Endodermal cell (in vitro differentiated cells): ENCODE measurements around the gene PPFIA2. TPM values are rescaled to one million over a fixed set of nuclear protein-coding genes. Genes with fewer than 3 reads are reported as not detected.

ENCODE experiments used
- DNase-seq: peaks from one replicate; pipeline ENCODE4 v3.0.0-alpha.2; 2017
- H3K27ac ChIP-seq: 2 replicates; pipeline ENCODE4 v1.5.1; 2013; ENCODE audit warnings: mild to moderate bottlenecking, low read depth, low read length, moderate library complexity
- H3K27me3 ChIP-seq: 2 replicates; pipeline ENCODE4 v1.6.1; 2013; ENCODE audit warnings: mild to moderate bottlenecking, low read length, moderate library complexity; ENCODE audit not compliant: insufficient read depth, control insufficient read depth, poor library complexity, severe bottlenecking
- H3K36me3 ChIP-seq: 2 replicates; pipeline ENCODE4 v1.7.0; 2013; ENCODE audit warnings: mild to moderate bottlenecking, low read length, moderate library complexity; ENCODE audit not compliant: control insufficient read depth, insufficient read depth
- H3K4me1 ChIP-seq: one replicate; pipeline ENCODE4 v1.7.0; 2013; ENCODE audit warnings: low read length; ENCODE audit not compliant: control insufficient read depth, insufficient read depth
- H3K4me3 ChIP-seq: 2 replicates; pipeline ENCODE4 v1.5.1; 2013; ENCODE audit warnings: mild to moderate bottlenecking, low read length, moderate library complexity
- H3K9ac ChIP-seq: 2 replicates; pipeline ENCODE4 v1.6.1; 2013; ENCODE audit warnings: mild to moderate bottlenecking, low read length, moderate library complexity; ENCODE audit not compliant: poor library complexity, severe bottlenecking; ENCODE audit errors: extremely low read depth
- H3K9me3 ChIP-seq: 2 replicates; pipeline ENCODE4 v1.6.1; 2013; ENCODE audit warnings: mild to moderate bottlenecking, low read length, moderate library complexity; ENCODE audit not compliant: control insufficient read depth
- H3K27ac Mint-ChIP-seq: 2 replicates; pipeline ENCODE4 v1.8.0; 2020; ENCODE audit warnings: mixed read lengths
- H3K27me3 Mint-ChIP-seq: 2 replicates; pipeline ENCODE4 v1.8.0; 2021; ENCODE audit warnings: mild to moderate bottlenecking, mixed read lengths; ENCODE audit not compliant: insufficient read depth
- H3K36me3 Mint-ChIP-seq: 2 replicates; pipeline ENCODE4 v1.8.0; 2020; ENCODE audit warnings: low read depth, mixed read lengths
- H3K4me1 Mint-ChIP-seq: 2 replicates; pipeline ENCODE4 v1.8.0; 2020; ENCODE audit warnings: mixed read lengths
- H3K4me3 Mint-ChIP-seq: 2 replicates; pipeline ENCODE4 v1.8.0; 2020; ENCODE audit warnings: mild to moderate bottlenecking, moderate library complexity, mixed read lengths
- H3K9me3 Mint-ChIP-seq: 2 replicates; pipeline ENCODE4 v1.8.0; 2020; ENCODE audit warnings: mild to moderate bottlenecking, mixed read lengths
- WGBS, 2 experiments: methylation state at CpG; one replicate each; pipeline versions ENCODE4 v1.1.5 to v1.1.7; 2013; ENCODE audit warnings: missing lambda C conversion rate in 2 of 2, mixed read lengths in 1 of 2; ENCODE audit not compliant: insufficient coverage in 1 of 2, insufficient read length in 1 of 2; 5-methylcytosine and 5-hydroxymethylcytosine counted together
- total RNA-seq, 2 donors: library from RNA; stranded (reverse); fragmentation: NEBNext Ultra II Directional in 1 of 2; extraction: Animal tissue kit (Norgen Biotek cat#: 25700) in 1 of 2; gene quantifications; 2 replicates in 1 of 2; 3 replicates in 1 of 2; pipeline ENCODE4 v1.2.1, GENCODE V29; 2021
- TF ChIP-seq, protein P1 (sequence below): fragments of 200-600 bp; sonication (generic); conservative IDR thresholded peaks from 2 replicates; pipeline ENCODE4 v1.5.0; 2021; ENCODE audit warnings: antibody characterized with exemption, mild to moderate bottlenecking

The PPFIA2 gene
- total RNA-seq, 2 donors from 2014 or later = 1.2 TPM; not detected in 1

- Mint-ChIP-seq H3K4me1 (peaks cover 8% of the 10 kb centered on the region), H3K27me3 (no peaks in the 10 kb centered on the region), H3K36me3 (no peaks in the 10 kb centered on the region), H3K4me3 (no peak overlapping the region), H3K9me3 (no peaks in the 10 kb centered on the region), H3K27ac (no peak overlapping the region)
- no peaks in the 10 kb centered on the region for H3K36me3 ChIP-seq
- no peak overlapping the region for H3K4me3 ChIP-seq
- no peaks in the 10 kb centered on the region for H3K9me3 ChIP-seq
- H3K27me3 ChIP-seq = no peaks in the 10 kb centered on the region
- H3K9ac ChIP-seq = no peak overlapping the region
- peaks cover 3% of the 10 kb centered on the region for H3K4me1 ChIP-seq
- no peak for DNase-seq
- 86 to 88% methylated on average over 3 of the region's 3 CpGs for WGBS, 2 experiments
- TF ChIP-seq, protein P1, sequence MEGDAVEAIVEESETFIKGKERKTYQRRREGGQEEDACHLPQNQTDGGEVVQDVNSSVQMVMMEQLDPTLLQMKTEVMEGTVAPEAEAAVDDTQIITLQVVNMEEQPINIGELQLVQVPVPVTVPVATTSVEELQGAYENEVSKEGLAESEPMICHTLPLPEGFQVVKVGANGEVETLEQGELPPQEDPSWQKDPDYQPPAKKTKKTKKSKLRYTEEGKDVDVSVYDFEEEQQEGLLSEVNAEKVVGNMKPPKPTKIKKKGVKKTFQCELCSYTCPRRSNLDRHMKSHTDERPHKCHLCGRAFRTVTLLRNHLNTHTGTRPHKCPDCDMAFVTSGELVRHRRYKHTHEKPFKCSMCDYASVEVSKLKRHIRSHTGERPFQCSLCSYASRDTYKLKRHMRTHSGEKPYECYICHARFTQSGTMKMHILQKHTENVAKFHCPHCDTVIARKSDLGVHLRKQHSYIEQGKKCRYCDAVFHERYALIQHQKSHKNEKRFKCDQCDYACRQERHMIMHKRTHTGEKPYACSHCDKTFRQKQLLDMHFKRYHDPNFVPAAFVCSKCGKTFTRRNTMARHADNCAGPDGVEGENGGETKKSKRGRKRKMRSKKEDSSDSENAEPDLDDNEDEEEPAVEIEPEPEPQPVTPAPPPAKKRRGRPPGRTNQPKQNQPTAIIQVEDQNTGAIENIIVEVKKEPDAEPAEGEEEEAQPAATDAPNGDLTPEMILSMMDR = no peak
- H3K27ac ChIP-seq = no peak overlapping the region
Observed at GRCh38 chr12:81465191-81465590, 294.0 kb downstream of the PPFIA2 start.

DNA sequence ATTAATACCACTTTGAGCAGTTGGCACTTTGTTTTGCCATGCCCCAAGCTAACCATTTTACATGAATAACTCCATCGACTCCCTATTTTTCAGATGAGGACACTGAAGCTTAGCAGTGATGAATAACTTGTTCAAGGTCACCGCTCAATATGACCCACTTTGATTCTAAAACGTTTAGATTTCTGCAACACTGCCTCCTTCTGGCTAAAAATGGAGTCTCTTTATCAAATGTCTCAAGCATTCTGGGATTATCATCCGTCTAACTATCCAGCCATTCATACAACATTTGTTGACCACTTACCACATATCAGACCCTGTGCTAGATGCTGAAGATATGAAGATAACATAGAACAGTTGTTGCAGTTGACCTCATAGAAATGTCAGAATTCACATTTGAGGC is 298.0 kb downstream of the PPFIA2 start:
- DNase-seq = no peak
- no peak overlapping the region for H3K4me3 Mint-ChIP-seq
- WGBS, 2 experiments = 65 to 67% methylated on average over 3 to 4 of the region's 4 CpGs

GRCh38 chr12:81450920-81451739 is 308.0 kb downstream of the PPFIA2 start:
- Histone ChIP-seq H3K27me3 (no peaks in the 10 kb centered on the region), H3K4me1 (no peaks in the 10 kb centered on the region), H3K36me3 (no peaks in the 10 kb centered on the region), H3K4me3 (no peak overlapping the region), H3K9ac (no peak overlapping the region), H3K9me3 (no peaks in the 10 kb centered on the region), H3K27ac (no peak overlapping the region)
- no peaks in the 10 kb centered on the region for H3K27me3 Mint-ChIP-seq
- no peaks in the 10 kb centered on the region for H3K4me1 Mint-ChIP-seq
- 0 to 10% methylated on average over 1 to 2 of the region's 5 CpGs for WGBS, 2 experiments
- no peaks in the 10 kb centered on the region for H3K36me3 Mint-ChIP-seq
- no peak overlapping the region for H3K27ac Mint-ChIP-seq
- peak; percentile 89 for DNase-seq
- H3K4me3 Mint-ChIP-seq = no peak overlapping the region
- no peaks in the 10 kb centered on the region for H3K9me3 Mint-ChIP-seq
- TF ChIP-seq, protein P1 = peak; percentile 85

More for the DNA sequence above, 298.0 kb downstream of the PPFIA2 start:
- TF ChIP-seq, protein P1 = peak; percentile 73
- Mint-ChIP-seq H3K27me3 (no peaks in the 10 kb centered on the region), H3K9me3 (no peaks in the 10 kb centered on the region), H3K4me1 (peaks cover 8% of the 10 kb centered on the region), H3K27ac (no peak overlapping the region), H3K36me3 (no peaks in the 10 kb centered on the region)
- Histone ChIP-seq H3K4me3 (no peak overlapping the region), H3K9me3 (no peaks in the 10 kb centered on the region), H3K27me3 (no peaks in the 10 kb centered on the region), H3K27ac (no peak overlapping the region), H3K36me3 (no peaks in the 10 kb centered on the region), H3K4me1 (peaks cover 3% of the 10 kb centered on the region), H3K9ac (no peak overlapping the region)
